Measurements from ENCODE around the gene ACOT8. TPM values are rescaled to one million over a fixed set of nuclear protein-coding genes. Genes with fewer than 3 reads are reported as not detected.

Gene ACOT8
- total and polyA plus RNA-seq, 2 of the 8 experiments (the other 6 are each of a cell fraction or from before 2014, with no cell fraction given) = 37.6 to 88.8 TPM

GRCh38 chr20:45867819-45868176, 10.6 kb upstream of the ACOT8 start:
- Histone ChIP-seq H3K79me2 (ENCODE audit: control insufficient read depth in 1 of 2, insufficient read depth in 2 of 2, low read length in 2 of 2) (no peaks in the 10 kb centered on the region), H3K79me1 (ENCODE audit: low read depth, low read length) (no peaks in the 10 kb centered on the region), H2BK5ac (ENCODE audit: low read depth, low read length) (no peak overlapping the region), H3K4me2 (ENCODE audit: insufficient read depth in 1 of 2, low read depth in 2 of 2, low read length in 2 of 2) (no peak overlapping the region), H3K18ac (ENCODE audit: extremely low read depth, low read length) (no peak overlapping the region), H2BK12ac (ENCODE audit: low read depth, low read length) (no peak overlapping the region), H3K14ac (ENCODE audit: insufficient read length) (no peak overlapping the region), H3K36me3 (ENCODE audit: control insufficient read depth in 2 of 4, insufficient read depth in 4 of 4, low read length in 3 of 4) (no peaks in the 10 kb centered on the region; a peak in 1 of 8 replicates), H3K23ac (ENCODE audit: insufficient read length) (no peak overlapping the region), H3K4me3 (ENCODE audit: extremely low read depth in 1 of 4, insufficient read depth in 2 of 4, low read depth in 3 of 4, low read length in 4 of 4) (no peak overlapping the region), H4K5ac (ENCODE audit: insufficient read length, low read depth, low read length) (no peak overlapping the region), H3K23me2 (ENCODE audit: low read depth, low read length) (no peaks in the 10 kb centered on the region), H4K20me1 (replicated peaks in 1 of 2; ENCODE audit: control insufficient read depth in 1 of 2, insufficient read depth in 2 of 2, low read length in 2 of 2) (no peaks in the 10 kb centered on the region), H3K4ac (replicated peaks; ENCODE audit: insufficient read length, low read depth, low read length) (no peak overlapping the region), H4K91ac (replicated peaks; ENCODE audit: insufficient read length, low read length) (no peak overlapping the region), H3K56ac (replicated peaks; ENCODE audit: insufficient read length, low read depth, low read length) (no peak overlapping the region), H2AFZ (ENCODE audit: low read length) (no peak overlapping the region), H2BK20ac (ENCODE audit: low read length) (no peak overlapping the region), H3K27me3 (replicated peaks in 1 of 4; ENCODE audit: control insufficient read depth in 3 of 4, extremely low read depth in 1 of 4, insufficient read depth in 3 of 4, low read length in 3 of 4) (no peaks in the 10 kb centered on the region), H3K4me1 (replicated peaks in 1 of 4; ENCODE audit: control insufficient read depth in 3 of 4, insufficient read depth in 4 of 4, low read length in 3 of 4) (no peaks in the 10 kb centered on the region), H4K8ac (ENCODE audit: extremely low read depth, insufficient read depth, low read length) (no peak overlapping the region), H3K27ac (ENCODE audit: low read depth, low read length) (no peak overlapping the region), H2BK120ac (replicated peaks; ENCODE audit: low read depth, low read length) (no peak overlapping the region), H2AK5ac (ENCODE audit: low read depth, low read length) (no peak overlapping the region), H3K9me3 (ENCODE audit: insufficient read depth in 2 of 2, low read depth in 1 of 2, low read length in 1 of 2) (no peaks in the 10 kb centered on the region), H2BK15ac (ENCODE audit: low read length) (no peak overlapping the region), H3K9ac (replicated peaks in 1 of 4; ENCODE audit: extremely low read depth in 1 of 4, low read depth in 3 of 4, low read length in 3 of 4) (no peak overlapping the region)
- POLR2A ChIA-PET (ENCODE audit: partially characterized antibody) = interaction anchor here (1.5 to 8.1 kb wide), 2 partner anchors 9 to 15 kb away, joined by 5 to 39 read pairs; partner anchors contain the start of gene ZSWIM1
- no peak for TF ChIP-seq HDAC2 (IDR thresholded peaks at IDR 0.05; ENCODE audit: borderline replicate concordance in 1 of 2, low read depth in 2 of 2, low read length in 2 of 2)
- TF ChIP-seq CBX8 (IDR thresholded peaks at IDR 0.05; ENCODE audit: borderline replicate concordance, low read depth, low read length) = no peak
- TF ChIP-seq TCF12 (IDR thresholded peaks at IDR 0.05; ENCODE audit: low read depth, low read length) = no peak
- TF ChIP-seq NANOG (IDR thresholded peaks at IDR 0.05; ENCODE audit: insufficient read depth, low read depth, low read length, poor library complexity, severe bottlenecking) = no peak
- no peak for TF ChIP-seq RAD21 (IDR thresholded peaks at IDR 0.05 in 1 of 2, conservative IDR thresholded peaks at IDR 0.05 in 1 of 2; ENCODE audit: low read depth in 2 of 2, low read length in 2 of 2)
- DNase-seq (ENCODE audit: low read depth in 1 of 2, low spot score in 2 of 2) (no peak), FAIRE-seq (no peak)
- CTCF ChIA-PET (ENCODE audit: partially characterized antibody) = interaction anchor here (0.6 to 1.4 kb wide), 4 partner anchors 12 to 90 kb away, joined by 3 to 5 read pairs (median 4); no protein-coding TSS in a partner anchor

Data from H1 (cell line).